EH (cell line): Measurements from ENCODE around the gene HES7.

Source experiments
- DNase-seq: peaks from one replicate; pipeline ENCODE4 v3.0.0-alpha.2; 2015; ENCODE audit warnings: low read depth

The HES7 gene

DNA sequence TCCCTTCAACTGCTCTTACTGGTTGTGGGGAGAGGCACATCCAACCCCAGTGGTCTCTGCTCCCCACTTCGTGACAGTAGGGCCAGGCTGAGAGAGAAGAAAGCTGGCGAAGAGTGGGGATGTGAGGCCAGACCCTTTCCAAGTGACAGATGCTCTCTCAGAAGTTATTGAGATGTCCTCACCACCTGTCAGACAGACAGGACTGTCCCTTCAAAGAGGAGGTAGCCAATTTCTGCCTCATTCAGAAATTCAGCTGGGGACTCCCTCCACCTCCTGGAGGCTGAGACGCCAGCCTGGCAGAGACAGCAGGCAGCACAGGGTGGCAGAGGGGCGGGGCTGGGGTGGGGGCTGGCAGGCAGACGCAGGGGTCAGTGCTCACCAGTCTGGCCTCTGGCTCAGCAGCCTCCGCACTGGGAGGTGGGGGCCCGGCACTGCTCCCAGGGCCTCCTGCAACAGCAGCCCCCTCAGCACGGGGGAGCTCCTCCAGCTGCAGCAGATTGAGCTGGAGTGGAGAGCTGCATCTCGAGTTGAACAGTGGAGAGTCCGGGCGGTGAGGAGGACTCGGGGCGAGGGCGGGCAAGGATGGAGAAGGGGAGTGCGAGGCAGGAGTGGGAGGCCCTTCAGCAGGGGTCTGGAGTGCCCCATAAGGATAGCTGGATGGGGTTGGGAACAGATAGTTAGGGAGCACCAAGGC is 19.1 kb upstream of the HES7 start:
- DNase-seq, result no peak

DNA sequence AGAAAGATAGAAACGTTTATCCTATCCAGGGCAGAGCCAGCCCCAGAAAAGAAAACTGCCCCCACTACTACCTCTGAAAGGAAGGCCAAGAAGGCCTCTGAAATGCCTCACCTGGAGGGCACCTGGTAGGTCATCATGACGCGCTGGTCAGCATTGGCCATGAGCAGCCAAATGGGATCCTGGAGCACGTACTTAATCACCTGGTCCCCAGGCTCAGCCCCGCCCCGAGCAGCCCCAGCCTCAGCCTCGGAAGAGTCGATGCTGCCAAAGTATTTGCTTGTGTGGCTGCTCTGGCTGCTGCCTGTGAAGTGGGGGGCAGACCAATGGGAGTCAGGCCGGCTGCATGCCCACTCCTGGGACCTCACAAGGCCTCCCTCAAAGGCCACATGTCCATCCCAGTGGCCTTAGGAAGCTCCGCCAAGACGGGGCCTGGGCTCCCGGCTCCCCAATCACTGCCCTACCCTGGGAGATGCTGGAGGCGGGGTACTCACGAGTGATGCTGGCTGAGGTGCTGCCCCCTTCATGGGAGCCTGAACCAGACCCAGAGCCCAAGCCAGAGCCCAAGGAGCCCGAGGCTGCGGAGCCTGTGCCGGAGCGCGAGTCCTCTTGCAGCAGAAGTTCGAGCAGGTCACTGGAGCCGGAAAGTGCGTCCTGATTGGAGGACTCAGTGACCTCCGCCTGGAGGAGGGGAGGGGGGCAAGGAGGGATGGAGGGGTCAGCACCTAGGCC is 18.4 kb upstream of the HES7 start:
- DNase-seq, result no peak

DNA sequence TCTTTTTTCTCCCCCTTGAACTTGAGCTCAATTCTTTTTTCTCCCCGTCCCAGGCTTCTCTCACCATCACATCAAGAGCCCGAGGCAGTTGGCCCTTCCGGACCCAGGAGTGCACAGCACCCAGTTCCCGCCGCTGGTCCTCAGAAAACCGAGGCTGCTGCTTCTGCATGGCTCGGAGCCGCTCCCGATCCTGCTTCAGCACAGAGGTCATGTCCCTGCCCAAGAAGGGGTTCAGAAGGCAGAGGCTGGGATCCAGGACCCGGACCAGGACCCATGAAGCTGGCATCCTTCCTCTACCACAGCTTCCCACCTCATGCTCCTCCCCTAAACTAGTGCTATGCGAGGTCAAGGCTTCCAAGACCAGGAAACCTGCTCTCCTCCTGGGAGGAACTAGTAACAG is 17.8 kb upstream of the HES7 start:
- no peak for DNase-seq

DNA sequence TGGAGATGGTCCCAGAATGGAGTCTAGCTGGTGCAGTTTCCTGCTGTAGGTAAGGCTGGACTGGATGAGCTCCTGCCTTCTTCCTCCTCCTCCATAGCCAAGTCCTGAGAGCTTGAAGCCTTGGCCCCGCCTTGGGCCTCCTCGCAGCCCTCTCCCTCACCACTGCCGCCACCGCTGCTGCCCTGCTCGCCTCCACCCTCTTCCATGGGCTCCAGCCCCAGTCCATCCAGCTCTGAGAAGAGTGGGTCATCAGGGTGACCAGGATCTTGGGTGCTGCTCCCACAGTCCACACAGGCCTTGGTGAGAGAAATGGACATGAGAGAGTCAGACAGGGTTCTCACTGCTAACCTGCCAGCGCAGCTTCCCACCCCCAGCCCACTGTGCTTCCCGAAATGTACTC is 17.1 kb upstream of the HES7 start:
- no peak for DNase-seq

DNA sequence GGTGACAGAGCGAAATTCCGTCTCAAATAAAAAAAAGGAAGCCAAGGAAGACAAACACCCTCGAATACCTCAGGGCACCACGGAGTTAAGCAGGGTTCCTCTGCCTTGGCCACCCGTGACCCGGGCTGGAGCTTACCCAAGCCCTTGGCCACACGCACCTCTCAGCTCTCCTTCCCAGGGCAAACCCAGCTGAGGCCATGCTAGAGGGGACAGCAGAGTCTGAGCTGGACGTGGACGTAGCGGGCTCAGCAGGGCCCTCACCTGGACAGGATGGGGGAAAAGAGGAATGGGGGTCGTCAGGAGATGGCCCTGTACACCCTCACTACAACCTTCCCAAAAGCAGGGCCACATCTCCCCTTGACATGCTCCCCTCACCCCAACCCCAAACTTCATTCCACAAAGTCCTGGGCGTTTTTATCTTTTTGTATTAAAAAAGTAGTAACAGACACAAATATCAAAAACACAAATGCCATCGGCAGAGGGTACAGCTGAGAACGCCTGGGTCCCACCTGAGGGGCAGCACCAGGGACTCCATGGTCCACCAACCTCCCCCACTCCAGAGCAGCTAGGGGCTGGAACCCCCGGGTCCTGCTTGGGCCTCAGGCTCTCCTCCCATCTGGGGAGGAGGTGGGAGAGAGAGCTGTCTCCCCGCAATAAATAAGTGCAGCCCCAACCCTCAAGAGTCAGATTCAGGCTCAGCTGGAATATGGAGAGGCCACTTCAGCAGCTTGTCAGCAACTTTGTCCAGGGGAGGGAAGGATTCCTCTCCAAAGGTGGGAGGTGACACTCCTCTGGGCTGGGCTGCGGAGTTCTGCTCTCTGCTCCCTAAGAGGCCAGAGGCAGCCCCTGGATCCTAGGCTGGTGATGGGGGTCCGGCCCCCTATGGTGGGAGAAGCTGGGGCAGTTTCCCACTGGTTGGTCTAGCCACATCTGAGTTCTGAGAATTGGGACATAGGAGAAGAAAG is 16.4 kb upstream of the HES7 start:
- no peak for DNase-seq

DNA sequence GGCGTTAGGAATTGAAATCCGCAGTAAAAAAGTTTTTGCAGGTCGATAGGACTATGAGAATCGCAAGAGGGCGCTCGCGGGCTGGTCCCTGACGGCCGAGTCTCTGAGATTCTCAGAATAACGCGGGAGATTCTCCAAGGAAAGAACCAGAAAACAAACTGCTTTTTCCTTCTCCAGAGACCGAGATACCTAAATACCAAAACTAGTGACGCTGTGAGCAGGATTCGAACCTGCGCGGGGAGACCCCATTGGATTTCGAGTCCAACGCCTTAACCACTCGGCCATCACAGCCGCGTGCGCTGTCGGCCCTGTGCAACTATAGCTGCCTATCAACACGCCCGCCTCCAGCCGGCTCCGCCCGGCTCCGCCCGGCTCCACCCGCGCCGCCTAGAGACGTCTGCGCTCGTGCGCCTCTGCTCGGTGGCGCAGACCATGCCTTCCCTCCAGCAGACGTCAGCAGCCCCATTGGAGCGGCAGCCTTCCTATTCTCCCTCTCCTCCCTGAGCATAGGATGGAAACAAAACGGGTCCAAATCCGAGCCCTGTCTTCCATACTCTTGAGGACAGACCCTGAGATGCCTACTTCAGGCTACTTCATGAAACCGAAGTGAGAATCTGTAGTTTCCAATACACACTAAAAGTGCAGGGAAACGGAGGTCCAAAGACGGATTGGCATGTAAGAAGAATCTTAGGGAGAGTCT is 14.9 kb upstream of the HES7 start:
- peak; percentile 99 for DNase-seq

GRCh38 chr17:8138374-8138671 is 14.4 kb upstream of the HES7 start:
- DNase-seq, result no peak

- DNase-seq, result peak; percentile 20
Measured at GRCh38 chr17:8137645-8138373, 13.9 kb upstream of the HES7 start.

DNA sequence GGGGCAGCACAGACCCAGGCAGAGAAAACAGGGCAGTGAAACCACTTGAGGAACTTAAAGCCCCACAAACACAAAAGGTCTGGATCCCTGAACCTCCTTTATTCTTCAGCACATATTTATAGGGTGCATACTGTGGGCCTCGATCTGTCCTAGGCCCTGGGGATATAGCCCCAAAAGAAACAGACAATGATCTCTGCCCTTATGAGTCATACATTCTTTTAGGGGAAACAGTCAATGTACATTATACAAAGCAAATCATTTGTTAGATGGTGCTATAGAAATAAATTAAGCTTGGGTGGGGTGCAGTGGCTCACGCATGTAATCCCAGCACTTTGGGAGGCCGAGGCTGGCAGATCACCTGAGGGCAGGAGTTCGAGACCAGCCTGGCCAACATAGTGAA is 10.0 kb upstream of the HES7 start:
- DNase-seq, result no peak

DNA sequence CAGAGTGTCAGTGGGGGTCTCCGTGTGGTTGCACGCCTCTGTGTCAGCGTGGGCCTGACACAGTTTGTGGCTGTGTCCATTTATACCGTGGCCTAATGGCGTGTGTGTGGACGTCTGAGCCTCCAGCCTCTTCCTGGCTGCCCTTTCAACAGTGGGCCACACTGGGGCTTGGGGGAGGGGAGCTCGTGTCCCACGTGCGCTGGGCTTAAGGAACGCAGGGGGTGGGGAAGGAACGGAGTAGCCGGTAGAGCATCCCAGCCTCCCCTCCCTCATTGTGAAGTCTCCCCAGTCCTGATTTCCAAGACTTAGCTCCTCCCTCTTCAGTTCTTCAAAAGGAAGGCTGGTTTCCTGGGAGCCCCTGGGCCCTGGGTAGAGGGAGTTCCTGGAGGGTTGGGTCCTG is 9.5 kb upstream of the HES7 start:
- no peak for DNase-seq

- peak; percentile 62 for DNase-seq
Measured at GRCh38 chr17:8131844-8132441, 8.0 kb upstream of the HES7 start.

DNA sequence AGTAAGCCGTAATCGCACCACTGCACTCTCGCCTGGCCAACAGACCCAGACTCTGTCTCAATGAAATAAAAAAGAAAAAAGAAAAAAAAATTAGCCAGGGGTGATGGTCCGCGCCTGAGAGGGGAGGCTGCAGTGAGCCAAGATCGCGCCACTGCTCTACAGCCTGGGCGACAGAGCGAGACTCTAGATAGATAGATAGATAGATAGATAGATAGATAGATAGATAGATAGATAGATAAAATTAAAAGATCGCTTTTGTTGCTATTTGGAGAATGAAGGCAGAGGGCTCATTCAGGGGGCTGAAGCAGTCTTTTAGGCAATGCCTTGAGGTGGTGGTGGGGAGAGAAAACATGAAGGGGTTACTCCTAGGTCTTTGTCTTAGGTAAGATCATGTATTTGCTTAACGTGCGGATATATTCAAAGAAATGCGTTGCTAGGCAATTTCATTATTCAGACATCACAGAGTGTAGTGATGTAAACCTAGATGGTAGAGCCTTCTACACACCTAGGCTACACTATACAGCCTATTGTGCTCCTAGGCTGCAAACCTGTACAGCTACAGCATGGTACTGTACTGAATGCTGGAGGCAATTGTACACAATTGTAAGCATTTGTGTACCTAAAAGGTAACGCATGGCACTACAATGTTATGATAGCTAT is 4.3 kb upstream of the HES7 start:
- DNase-seq, result no peak

DNA sequence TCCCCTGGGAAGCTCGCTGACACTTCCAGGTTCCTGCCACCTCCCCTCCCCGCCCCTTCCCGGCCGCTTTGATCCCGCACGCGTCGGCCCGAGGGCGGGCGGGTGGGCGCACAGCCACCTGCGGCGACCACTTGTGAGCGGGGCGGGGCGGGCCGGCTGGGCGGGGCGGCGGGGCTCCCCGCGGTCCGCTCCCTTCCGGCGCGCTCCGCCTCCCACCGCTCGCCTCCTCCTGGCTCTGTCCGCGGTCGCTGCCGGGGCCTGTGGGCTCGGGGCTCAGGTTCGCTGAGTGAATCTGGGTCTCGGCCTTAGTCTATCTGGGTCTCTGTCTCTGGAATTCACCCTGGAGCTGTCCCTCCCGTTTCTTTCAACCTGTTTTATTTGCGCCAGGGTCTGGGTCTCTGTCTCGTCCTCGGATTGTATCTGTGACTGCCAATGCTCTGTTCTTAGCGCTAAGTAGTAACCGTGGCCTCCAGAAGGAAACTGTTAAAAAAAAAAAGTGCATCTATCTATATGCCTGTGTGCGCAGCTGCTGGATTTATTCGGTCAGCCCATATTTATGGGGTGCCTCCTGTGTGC is 2.7 kb upstream of the HES7 start:
- peak; percentile 51 for DNase-seq

DNA sequence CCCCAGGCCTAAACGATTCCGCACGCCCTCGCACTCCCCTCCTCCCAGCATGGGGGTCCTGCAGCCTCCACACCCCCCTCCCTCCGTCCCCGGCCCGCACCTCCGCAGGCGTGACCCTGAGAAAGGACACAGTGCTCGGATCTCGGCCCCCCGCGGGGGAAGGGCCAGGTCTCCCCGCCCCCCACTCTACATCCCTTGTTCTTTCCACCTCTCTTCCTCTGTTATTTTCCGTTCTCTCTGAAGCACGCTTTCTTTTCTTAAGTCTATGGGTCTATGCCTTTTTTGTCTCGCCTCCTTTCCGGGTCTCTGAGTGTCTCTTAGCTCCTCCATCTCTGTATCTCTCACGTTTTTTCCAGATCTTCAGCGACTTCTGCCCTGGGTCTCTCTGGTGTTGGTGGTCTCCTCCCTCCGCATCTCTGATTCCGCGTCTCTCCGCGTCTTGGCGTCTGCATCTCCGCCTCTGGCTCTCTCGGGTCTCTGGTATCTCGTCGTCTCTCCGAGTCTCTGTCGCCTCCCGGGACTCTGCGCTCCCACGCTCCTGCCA is 2.1 kb upstream of the HES7 start:
- peak; percentile 40 for DNase-seq

DNA sequence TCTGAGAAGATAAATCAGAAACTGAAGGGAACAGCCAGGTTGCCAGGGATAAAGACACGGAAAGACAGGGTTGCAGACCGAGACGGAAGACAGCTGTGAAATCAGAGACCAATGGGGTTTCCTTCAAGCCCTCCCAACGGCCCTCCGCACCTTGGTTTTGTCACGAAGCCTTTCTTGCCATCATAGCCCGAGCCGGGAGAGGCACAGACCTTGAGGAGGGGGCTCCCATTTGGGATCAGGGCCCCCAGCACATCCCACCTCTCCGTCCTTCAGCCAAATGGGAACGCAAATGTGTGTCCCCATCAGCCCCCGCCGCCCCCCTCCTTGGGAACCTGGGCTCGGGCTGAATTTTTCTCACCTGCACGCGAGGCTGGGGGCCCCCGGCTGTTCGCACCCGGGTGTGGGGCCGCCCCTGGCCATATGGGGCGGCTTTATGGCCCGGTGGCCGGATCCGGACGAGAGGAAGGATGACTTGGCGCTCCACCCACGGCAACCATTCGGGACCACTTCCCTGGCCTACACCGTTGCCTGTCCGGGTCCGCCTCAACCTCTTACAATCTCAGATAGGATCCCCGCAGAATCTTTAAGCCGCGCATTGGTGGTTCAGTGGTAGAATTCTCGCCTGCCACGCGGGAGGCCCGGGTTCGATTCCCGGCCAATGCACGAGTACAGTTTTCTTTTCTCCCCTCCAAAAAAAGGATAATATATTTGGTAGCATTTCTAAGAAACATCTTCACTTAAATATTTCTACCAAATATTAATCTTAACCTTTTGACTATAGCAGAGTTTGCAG is 1.4 kb upstream of the HES7 start:
- DNase-seq, result peak; percentile 78

DNA sequence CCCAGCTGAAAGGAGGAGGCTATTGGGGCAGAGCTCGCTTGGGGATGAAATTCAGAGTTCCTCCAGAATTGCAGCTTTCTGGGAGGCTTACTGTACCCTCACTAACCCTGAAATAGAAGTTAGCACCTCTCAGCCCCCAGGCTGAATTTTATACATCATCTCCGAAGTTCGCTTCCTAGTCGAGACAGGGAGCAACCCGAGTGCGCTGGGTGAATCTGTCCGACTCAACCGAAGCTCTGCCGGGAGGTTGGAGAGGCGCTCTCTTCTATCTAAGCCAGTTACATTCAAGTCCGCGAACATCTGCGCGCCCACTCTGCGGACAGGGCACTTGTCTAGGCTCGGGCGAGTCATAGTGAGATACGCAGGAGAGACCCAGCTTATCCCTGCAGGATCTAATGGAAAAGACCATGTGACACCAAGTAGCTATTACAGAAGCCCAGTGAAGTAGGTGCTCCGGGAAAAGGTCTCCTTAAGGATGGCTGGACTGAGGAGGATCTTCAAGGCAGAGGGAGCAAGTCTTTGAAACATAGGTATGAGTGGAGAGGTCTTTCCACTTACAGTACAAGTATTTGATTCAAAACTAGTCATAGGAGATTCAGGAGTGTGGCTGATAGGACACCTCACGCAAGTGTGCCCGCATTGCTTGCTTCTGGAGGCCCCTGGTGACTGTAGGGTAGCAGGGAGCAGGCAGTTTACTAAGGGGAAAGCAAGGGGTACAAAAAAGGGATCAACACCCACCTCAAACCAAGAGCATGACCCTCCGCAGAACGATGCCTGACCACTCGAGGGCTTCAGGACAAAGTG is 646 bp upstream of the HES7 start:
- peak; percentile 34 for DNase-seq

DNA sequence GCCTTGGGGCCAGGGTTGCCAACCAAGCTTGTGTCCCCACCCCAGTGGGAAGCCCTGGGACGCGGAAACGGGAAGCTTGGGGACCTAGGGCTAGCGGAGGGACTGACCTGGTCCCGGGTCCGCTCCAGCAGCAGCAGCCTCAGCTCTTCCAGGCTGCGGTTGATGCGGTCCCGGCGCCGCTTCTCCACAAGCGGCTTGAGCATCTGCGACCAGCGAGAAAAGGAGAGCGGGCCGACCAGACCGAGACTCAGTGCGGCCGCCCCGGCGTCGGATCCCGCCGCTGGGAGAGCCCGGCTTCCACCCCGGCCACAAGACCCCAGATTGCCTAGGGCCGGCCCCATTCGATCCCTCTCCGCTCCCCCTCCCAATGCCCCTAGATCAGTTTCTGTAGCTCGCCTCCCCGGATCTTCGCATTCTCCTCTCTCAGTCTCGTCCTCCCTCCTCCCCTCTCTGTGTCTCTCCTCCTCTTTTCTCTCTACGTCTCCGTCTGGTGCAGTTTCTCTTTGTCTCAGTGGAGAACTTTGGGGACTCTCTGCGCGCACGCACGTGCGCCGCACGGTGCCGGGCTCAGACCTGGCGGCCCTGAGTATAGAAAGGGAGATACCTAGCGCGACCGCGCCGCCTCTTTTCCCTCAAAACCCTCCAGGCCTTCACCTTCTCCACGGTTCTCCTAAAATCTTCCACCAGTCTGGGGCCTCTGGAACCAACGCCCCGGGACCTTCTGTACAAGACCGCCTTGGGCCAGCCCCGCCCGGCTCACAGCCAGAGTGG is 797 bp downstream of the HES7 start:
- DNase-seq, result peak; percentile 44
